Peyer's patch (tissue), 4 donors: ENCODE results near the gene TRA2A.

Experiments used
- POLR2A ChIP-seq, 2 donors: fragments of 450-650 bp; IDR thresholded peaks; one replicate each; pipeline ENCODE4 v1.5.1; 2017; ENCODE audit warnings: antibody characterized with exemption in 2 of 2, mild to moderate bottlenecking in 2 of 2, moderate library complexity in 2 of 2
- TF ChIP-seq, protein P1 (sequence below), 6 experiments: fragments of 450-650 bp in 4 of 6; fragments of 200-600 bp in 2 of 6; sonication (generic) in 1 of 6; IDR thresholded peaks; one replicate each; pipeline ENCODE4 v1.5.1; 2017 to 2019; ENCODE audit warnings: antibody characterized with exemption in 6 of 6, mild to moderate bottlenecking in 3 of 6, moderate library complexity in 1 of 6

DNA sequence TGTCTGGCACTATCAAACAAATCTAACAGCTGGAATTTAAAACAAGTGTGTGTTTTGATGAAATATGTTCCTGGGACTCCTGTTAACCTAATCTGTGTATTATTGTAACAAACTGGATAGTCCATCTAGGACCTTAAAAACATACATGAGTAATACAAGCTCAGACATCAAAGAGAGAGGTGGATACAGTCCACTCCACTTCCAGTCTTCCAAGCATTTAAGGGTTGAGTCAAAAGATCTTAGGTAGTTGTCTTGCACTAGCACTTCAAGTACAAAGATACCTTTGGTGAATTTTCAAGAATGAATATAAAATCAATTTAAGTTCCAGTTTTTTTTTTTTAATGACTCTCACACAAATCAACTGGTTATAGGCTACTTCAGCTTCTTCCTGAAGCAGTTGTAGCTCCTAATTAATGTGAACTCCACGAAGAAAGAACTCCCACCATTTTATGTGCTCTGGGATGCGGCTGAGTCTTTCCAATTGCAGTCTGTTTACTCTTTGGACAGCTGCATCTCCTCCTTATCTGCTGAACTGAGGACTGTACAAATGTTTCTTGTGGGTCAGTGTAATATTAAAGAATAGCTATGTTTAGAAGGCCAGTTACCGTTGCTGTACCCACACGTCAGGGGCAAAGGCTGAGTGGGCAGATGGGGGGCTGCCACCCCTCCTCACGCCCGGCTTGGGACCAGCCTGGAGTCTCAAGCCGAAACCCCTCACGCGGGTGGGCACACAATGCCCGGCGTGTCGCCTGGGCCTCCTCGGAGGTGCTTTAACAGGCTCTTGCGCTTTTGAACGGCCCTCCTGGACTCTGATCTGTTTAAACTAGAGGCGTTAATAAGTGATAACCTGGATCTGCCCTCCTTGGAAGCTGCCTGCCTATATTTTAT is 58.6 kb downstream of the TRA2A start:
- TF ChIP-seq, protein P1, sequence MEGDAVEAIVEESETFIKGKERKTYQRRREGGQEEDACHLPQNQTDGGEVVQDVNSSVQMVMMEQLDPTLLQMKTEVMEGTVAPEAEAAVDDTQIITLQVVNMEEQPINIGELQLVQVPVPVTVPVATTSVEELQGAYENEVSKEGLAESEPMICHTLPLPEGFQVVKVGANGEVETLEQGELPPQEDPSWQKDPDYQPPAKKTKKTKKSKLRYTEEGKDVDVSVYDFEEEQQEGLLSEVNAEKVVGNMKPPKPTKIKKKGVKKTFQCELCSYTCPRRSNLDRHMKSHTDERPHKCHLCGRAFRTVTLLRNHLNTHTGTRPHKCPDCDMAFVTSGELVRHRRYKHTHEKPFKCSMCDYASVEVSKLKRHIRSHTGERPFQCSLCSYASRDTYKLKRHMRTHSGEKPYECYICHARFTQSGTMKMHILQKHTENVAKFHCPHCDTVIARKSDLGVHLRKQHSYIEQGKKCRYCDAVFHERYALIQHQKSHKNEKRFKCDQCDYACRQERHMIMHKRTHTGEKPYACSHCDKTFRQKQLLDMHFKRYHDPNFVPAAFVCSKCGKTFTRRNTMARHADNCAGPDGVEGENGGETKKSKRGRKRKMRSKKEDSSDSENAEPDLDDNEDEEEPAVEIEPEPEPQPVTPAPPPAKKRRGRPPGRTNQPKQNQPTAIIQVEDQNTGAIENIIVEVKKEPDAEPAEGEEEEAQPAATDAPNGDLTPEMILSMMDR (IDR thresholded peaks at IDR 0.05), result no peak
- TF ChIP-seq POLR2A (IDR thresholded peaks at IDR 0.05), result no peak
